ENCODE measurements around the gene GALNT12.
A peak's percentile ranks its signal among the peaks of the same experiment; 100 is the strongest.

Gene GALNT12

DNA sequence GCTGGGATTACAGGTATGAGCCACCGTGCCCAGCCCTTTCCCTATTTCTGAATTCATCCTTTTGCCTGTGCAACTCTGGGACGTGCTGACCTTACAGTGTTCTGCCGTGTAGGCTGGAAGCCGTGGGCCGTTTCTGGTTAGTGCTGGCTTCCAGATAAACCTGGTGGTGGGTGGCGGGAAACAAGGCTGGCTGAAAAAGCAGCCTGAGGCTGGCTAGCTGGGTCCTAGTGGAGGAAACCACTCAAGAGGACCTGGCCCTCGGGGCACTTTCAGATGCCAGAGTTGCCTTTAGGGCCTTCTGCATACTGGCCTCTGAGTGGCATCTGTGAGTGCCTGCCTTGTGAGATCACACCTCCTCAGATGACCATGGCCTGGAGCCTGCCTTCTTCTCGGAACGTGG lies 26.9 kb downstream of the GALNT12 start:
- DNase-seq: no peak

DNA sequence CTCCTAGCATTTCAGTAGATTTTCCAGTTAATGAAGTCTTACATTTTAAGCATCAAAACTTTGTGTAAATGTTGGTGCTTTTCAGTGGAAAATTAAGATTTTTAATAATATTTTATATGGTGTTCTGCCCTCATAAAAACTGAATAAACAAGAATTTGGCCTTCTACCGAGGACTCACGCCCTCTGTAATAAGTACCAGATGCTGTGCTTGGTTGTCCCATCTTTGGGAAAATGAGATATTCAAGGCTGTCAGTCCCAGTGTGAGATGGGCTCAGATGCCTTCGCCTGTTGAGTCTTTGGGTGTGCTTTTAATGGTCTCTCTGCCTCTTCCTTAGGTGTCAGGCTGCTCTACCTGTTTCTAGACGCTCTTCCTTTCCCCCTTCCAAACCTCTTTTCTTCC lies 28.7 kb downstream of the GALNT12 start:
- no peak for DNase-seq

DNA sequence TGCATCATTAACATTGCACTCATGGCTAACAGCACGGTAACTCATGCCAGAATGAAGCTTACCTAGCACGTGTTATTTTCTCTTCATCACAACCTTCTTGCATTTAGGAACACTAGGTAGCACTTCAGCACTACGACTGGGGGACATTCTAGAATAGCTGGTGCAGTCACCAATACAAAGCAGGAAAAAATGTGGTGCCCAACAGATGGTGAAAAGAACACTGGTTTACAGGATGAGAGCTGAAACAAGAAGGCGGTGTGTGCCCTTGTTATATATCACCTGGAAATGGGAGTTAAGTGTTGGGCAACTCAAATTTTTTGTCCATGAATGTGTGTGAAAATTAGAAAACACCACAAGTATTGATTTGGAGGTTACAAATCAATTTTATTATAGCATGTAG lies 30.0 kb downstream of the GALNT12 start:
- no peak for DNase-seq

DNA sequence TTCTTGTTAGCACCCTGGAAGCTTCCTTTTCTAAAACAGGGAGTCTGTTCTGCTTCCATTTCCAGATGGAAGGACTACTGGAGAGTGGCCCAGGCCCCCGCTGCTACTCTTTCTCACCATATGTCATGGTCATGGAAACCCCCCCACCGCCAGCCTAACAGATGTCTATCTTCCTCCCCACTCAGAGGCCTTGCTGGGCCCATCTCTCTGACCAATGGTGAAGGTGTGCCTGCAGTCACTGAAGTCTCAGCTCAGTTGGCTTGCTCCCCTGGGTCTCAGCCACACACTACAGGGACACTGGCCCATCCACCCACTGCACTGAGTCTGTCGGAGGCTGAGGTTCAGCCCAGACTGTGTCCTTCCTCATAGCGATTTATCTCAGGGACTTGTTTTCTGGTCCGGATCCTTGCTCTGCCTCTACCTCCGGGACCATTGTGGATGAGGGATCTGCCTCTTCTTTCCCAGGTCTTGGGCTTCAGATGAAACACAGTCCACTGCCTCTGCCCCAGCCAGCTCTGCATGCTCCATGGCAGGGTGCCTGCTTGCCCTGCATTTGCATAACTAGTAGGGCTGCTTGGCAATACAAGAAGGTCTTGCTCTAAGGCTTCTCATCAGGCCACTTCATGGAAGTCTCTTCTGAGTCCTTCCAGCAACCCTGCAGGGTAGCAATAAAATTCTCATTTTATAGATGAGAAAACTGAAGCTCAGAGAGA lies 30.8 kb downstream of the GALNT12 start:
- no peak for DNase-seq

DNA sequence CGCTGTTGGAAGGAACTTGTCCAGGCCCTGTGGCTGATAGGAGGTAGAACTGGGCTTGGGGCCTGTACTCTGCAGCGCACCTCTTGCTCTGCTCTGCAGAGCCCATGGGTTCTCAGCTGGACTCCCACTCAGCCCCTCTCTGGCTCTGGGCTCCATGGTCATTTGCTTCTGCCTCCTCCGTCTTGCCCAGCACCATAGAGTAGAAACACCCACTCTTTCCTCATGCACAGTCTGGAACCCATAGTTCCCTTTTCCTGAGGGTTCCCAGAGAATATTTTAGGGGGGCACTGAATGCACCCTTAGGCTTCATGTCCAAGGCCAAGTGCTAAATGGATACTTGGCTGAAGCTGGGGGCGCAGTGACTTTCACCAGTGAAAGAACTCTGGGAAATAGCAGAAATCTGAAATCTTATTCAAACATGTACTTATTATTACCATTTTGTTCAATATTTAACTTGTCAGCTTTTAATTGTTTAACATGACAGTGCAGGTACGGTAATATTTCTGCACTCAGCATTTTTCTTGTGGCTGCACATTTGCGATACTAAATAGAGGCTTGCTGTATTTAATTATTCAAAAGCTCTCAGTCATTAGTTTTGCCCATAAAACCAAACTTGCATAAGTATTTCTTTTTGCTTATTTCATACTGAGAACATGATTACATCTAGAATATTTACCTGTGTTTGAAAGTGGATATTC lies 31.5 kb downstream of the GALNT12 start:
- no peak for DNase-seq

DNA sequence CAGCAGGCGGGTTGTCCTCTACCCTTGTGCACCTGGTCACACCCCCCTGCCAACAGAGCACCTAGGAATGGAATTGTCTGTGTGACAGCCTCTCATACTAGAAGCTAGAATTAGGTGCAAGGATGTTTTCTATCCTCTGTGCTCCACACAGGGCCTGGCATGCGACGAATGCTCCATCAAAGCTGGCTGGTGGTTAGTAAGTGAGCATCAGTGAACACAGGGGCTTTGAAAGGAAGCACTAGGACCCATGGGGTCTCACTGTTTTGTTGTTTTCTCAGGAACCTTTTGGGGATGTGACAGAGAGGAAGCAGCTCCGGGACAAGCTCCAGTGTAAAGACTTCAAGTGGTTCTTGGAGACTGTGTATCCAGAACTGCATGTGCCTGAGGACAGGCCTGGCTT lies 32.3 kb downstream of the GALNT12 start:
- DNase-seq: no peak

DNA sequence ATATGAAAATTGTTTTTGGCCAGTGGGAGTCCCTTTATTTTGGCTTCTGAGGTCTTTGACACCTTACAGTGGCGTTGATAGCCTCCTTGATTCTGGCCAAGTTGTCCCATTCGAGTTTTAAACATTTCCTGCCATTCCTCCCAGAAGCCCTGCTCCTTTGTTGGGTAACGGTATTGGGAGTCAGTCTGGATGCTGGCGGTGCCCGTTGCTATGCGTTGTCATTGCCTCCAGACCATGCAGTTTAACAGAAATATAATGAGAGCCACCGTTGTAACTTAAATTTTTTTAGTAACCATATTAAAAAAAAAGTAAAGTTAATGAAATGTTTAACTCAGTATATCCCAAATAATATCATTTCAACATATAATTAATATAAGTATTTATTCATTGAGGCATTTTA lies 35.0 kb downstream of the GALNT12 start:
- DNase-seq: no peak

DNA sequence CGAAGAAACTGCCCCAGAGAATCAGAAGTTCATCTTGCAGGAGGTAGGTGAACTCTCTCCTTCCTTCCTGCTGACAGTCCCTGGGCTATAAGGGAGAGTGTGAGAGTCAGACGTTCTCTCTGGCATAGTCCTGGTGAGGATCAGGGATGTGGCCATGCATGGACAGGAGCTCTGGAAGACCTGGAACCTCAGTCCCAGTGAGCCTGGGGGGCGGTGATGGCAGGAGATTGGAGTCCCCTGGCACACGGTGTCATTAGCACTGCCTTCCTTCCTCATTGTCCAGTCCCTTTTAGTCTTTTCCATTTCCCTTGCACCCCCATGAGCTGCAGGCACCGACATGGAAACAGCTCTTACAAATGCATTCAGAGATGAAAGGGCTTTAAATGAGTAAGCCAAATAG lies 38.6 kb downstream of the GALNT12 start:
- DNase-seq: no peak

DNA sequence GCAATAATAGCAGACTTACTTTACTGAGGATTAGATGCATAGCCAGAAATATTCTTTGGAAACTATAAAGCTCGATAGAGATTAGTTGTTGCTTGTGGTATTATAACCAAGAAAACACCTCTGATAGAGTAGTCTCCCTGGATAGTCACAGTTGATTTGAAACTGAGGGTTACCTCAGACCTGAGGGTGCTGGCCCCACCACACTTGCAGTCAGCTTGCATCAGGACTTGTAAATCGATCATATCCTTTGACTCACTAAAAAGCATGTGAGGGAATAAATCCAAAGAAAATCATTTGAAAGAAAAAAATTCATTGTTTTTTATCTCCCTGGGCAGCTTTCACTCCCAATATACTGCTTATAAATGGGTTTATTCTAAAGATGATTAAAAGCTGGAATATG lies 39.4 kb downstream of the GALNT12 start:
- no peak for DNase-seq

DNA sequence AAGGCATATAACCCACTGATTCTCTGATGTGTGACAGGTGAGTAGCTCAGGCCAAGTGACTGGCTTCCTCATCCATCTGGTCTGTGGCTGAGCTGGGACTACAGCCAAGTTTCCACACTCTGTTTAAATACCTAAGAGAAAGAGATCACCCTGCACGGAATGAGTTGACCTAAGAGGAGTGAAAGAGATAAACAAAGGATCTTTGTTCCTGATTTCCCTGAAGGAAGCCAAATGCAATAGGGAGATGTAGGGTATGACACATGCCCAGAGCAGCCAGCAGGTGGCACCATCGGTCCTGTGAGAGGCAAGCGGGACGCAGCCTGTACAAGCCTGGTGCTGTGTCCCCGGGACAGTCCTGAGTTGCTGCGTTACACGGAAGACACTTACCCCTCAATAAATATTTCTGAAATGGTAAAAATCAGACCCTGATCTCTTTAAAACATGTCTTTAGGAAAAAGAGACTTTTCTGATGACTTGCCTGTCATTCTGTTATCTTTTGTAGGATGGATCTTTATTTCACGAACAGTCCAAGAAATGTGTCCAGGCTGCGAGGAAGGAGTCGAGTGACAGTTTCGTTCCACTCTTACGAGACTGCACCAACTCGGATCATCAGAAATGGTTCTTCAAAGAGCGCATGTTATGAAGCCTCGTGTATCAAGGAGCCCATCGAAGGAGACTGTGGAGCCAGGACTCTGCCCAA lies 41.1 kb downstream of the GALNT12 start:
- no peak for DNase-seq

DNA sequence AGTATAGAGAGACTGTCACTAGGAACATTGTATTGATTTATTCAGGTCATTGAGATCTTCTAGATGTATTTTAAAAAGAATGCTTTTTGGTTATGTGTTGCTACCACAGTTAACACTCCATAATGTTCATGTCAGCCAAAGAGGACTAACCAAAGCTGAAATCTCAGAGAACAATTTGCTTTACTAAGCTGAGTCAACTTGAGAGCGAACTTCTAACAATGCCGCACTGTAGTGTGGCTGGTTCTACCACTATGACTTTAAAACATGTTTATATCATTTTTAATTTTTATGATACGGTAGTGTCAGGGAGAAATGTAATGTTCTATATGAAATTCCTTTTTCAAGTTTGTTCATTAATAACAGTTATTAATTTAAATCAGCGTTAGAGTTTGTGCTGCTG lies 42.1 kb downstream of the GALNT12 start:
- no peak for DNase-seq

DNA sequence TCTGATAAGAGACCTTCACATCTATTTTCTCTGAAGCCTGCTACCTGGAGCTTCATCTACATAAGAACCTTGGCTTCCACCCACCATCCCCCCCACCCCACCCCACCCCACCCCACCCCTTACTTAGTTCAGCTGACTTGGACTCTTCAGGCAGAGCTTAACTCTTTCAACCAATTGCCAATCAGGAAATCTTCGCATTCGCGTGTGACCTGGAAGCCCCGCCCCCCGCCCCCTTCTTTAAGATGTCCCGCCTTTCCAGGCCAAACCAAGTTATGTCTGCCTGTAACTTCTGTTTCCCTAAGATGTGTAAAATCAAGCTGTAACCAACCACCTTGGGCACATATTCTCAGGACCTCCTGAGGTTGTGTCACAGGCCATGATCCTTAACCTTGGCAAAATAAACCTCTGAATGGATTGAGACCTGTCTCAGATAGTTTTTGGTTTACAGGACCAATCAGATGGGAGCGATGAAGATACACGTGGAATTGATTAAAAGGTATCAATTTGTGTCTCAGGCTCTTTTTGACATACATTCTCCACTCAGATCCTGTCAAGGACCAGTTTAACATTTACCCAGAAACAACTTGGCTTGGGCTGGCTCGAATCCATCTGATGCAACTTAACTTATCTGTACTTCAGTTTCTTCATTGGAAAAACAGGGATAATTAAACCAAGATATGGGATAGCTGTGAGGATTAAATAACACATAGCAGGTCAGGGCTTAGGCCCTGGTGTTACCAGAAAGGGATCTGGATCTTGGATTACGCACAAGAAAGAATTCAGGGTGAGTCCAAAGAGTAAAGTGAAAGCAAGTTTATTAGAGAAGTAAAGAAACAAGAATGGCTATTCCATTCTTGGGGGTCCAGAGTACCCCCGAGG lies 43.6 kb downstream of the GALNT12 start:
- DNase-seq: no peak

DNA sequence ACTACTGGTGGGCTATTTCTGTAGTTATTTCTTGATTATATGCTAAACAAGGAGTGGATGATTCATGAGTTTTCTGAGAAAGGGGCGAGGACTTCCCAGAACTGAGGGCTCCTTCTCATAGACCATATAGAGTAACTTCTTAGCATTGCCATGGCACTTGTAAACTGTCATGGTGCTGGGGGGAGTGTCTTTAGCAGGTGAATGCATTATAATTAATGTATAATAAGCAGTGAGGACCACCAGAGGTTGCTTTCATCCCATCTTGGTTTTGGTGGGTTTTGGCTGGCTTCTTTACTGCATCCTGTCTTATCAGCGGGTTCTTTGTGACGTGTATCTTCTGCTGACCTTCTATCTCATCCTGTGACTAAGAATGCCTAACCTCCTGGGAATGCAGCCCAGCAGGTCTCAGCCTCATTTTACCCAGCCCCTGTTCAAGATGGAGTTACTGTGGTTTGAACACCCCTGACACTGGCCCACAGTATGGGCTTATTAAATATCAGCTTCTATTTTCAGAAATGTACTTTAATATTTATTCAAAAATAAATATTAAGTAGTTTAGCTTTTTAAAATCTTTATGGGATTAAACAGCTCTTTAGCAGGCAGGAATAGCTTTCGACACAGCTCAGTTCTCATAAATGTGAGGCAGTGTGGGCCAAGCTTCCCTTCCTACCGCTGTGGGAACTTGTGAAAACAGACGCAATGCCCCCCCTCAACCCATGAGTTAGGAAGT lies 44.4 kb downstream of the GALNT12 start:
- DNase-seq: no peak

DNA sequence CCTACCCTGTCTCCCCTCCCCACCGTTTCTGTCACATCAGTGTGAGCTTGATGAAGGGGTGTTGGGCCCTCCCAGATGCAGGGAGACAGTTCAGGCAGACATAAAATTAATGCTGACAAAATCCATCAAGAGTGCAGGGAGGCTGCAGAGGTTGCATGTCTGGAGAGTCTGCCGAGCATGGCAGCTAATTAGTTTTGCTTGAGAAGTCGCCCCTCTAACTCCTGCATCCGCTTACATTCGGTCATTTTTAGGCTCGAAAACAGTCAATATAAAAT lies 44.9 kb downstream of the GALNT12 start:
- DNase-seq: no peak

DNA sequence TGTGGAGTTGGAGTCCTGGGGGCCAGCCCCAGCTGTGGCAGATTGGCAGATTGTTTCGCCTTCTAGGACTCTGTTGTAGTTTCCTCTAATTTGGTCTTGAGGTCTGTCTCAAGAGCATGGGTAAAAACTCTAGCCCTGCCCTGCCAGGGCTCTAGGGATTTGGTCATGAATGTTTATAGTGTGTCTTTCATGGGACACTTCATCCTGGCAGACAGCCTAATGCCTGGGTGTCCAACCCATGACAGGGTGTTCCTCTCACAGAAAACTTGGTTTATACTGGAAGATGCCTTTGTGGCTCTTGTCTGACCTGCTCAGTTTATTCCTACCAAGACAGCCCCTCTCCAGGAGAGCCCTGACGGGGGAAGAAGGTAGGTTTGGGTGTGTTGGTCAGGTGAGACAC lies 45.5 kb downstream of the GALNT12 start:
- no peak for DNase-seq

DNA sequence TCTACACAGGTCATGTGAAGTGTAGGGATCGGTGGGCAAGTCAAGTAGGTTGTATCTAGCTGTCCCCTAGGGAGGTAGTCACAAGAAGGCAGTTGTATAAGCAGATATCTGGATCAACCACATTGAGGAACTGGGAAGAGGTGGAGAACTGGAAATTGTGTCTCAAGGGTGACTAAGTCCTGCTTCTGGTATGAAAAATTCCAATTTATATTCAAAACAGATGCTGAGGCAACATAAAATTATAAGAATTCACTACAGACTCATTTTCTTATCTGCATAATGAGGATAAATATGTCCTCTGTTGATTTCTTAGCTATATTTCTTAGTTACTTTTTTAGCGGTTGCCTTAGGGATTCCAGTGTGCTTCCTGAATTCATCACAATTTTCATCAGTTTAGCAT lies 46.8 kb downstream of the GALNT12 start:
- DNase-seq: no peak

DNA sequence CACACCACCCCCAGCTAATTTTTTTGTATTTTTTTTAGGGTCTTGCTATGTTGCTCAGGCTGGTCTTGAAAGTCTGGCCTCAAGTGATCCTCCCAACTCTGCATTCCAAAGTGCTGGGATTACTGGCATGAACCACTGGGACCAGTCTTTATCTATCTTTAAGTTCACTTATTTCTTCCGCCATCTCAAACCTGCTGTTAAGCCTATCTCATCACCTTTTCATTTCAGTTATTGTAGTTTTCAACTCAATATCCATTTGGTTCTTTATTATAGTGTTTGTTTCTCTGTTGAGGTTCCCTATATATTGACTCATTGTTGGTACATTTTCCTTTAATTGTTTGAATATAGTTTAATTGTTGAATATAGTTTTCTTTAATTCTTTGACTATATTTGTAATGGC lies 48.1 kb downstream of the GALNT12 start:
- no peak for DNase-seq

DNA sequence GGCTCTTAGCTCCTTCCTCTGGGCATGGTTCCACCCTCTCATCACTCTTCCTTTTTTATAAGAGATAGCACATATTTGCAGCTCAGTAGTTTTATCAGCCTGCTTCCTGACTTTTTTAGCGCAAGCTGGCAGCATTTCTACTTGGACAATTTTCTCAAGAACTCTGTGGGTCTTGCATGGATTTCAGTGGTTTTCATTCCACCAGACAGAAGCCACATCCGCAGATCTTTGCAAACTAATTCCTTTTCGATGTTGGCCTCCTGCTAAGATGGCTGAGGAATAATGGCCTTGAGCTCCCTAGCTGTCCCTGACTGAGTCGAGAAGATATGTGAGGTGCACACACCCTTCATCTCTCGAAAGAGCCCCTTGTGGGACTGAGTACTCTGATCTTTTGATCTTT lies 49.5 kb downstream of the GALNT12 start:
- no peak for DNase-seq

DNA sequence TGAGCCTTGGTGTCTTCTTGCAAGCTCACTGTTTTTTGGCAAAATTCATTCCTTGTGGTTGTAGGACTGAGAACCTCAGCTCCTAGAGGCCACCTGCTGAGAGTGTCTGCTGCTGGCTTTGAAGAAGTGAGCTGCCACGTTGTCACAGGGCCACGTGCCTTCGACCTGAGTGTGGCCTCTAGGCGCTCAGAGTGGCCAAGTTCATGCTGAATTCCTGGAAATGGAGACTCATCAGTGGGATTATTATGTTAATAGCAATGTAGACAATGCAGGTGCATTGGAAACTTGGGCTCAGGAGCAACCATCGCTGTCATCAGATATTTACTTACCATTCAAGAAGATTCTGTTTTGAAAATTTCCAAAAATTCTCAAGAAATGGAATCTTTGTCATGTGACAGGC lies 52.5 kb downstream of the GALNT12 start:
- DNase-seq: no peak

DNA sequence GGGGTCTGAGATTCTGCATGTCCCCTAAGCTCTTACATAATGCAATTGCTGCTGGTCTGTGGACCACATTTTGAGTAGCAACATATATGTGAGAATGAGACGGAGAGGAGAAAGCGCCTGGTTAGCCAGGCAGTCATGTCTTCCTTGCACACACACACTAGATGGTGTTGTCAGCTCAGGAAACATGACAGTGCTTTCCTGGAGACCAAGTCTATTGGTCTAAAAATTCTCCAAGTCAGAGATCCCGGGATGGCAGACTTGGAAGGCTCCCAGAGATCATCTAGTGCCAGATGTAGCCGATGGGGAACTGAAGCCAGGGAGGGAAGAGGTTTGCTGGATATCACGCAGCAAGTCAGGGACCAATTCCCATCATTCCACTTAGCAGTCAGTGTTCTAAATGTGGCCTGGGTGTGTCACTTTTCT lies 53.4 kb downstream of the GALNT12 start:
- DNase-seq: peak; percentile 8

DNA sequence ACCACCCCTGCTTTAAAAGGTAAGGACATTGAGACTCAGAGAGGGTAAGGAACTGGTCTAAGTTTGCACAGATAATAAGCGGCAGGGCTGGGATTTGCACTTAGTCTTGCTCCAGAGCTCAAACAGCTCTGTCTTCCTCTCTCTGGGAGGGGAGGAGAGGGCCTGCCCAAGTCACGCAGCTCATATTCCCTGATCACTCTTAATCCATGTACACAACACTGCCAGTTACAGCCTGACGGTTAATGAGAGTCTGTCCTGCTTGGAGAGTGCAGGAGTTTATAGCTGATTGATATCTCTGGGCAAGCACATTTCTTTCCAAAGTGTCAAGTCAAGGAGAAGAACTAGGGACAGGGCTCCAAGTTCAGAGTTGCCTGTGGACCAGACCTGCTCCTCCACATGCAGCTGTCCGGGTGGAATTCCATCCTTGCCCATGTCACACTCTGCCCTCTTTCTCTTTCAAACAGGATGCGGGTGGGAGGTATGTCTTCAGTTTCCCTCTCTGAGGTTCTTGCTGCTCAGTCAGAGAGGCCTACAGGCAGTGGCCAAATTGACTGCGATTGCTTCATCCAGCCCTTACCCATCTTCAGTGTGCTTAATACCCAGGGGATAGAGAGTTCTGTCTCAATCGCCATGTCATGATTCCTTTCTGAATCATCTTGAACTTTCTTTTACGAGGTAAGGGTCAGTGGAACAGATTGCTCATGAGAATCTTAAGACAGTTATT lies 54.5 kb downstream of the GALNT12 start:
- peak; percentile 10 for DNase-seq

DNA sequence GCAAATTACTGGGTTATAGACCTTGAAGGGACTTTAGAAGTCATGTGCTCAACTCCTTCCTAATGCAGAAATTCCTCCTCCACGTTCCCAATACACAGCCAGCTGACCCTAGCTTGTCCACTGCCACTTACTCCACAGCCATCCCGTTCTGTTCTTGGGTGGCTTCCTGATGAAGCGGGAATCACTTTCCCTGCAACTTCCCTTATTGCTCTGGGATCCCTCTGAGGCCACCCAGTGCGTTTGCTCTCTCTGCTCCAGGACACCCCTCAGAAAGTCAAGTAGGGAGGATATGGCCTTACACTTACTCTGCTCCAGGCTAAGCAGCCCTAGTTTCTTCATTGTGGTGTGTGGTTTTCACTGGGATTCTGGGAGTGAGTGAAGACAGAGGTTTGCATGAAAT lies 55.5 kb downstream of the GALNT12 start:
- no peak for DNase-seq
